HepG2 (cell line): ENCODE data around the gene EEF1A2. TPM values are rescaled to one million over a fixed set of nuclear protein-coding genes. Genes with fewer than 3 reads are reported as not detected.

Experiments
- ATAC-seq: fragments of 200-7000 bp; cut with Tn5 transposase; 3 replicates; pipeline ENCODE4 v1.9.1; 2020; ENCODE audit warnings: mild to moderate bottlenecking, moderate library complexity
- BruUV-seq: library from RNA; stranded (reverse); fragments of 400-500 nt; replicated peaks from 2 replicates; lab custom pipeline; 2021; lab: Mats Ljungman, UMichigan
- CTCF ChIA-PET: fragments of 300-600 bp; formaldehyde crosslinking; extraction: SDS; loops from one replicate; lab custom pipeline; 2021; ENCODE audit warnings: low total read pairs, inconsistent platforms, low intra/inter-chr PET ratio; lab: Yijun Ruan, JAX
- POLR2A ChIA-PET: fragments of 350-600 bp; sonication (Branson Sonifier 250); formaldehyde crosslinking; loops from one replicate; lab custom pipeline; 2020; ENCODE audit warnings: antibody characterized with exemption, inconsistent platforms; lab: Yijun Ruan, JAX
- DNase-seq: peaks from one replicate; pipeline ENCODE4 v3.0.0-alpha.2; 2015; ENCODE audit warnings: low spot score
- FAIRE-seq: peaks from 3 replicates; lab custom pipeline; 2011; peaks lifted over from hg19 to GRCh38; lab: Jason Lieb, UNC
- H2AFZ ChIP-seq: one replicate; pipeline ENCODE4 v1.6.1; 2011; ENCODE audit warnings: low read length, inconsistent platforms
- H3K27ac ChIP-seq: fragments of 300-600 bp; 3 replicates; pipeline ENCODE4 v1.8.0; 2011; ENCODE audit warnings: mixed run types, mild to moderate bottlenecking, mixed read lengths, low read length, inconsistent platforms; ENCODE audit not compliant: insufficient read depth; ENCODE audit errors: extremely low read length
- H3K27me3 ChIP-seq, 2 experiments: fragments of 200-600 bp in 1 of 2; 2 replicates in 1 of 2; 3 replicates in 1 of 2; pipeline versions ENCODE4 v1.6.0 to v1.8.0; 2011; ENCODE audit warnings: low read length in 2 of 2, mild to moderate bottlenecking in 2 of 2, moderate library complexity in 2 of 2, inconsistent platforms in 1 of 2; ENCODE audit not compliant: insufficient read depth in 2 of 2, control insufficient read depth in 1 of 2
- H3K36me3 ChIP-seq, 2 experiments: fragments of 200-600 bp in 1 of 2; replicated peaks in 1 of 2; 2 replicates in 1 of 2; 3 replicates in 1 of 2; pipeline versions ENCODE4 v1.5.1 to v1.8.0; 2011; ENCODE audit warnings: low read length in 2 of 2, inconsistent platforms in 1 of 2; ENCODE audit not compliant: insufficient read depth in 2 of 2, control insufficient read depth in 1 of 2
- H3K4me1 ChIP-seq: 2 replicates; pipeline ENCODE4 v1.5.1; 2012; ENCODE audit warnings: low read length, inconsistent platforms; ENCODE audit not compliant: insufficient read depth
- H3K4me2 ChIP-seq: 2 replicates; pipeline ENCODE4 v1.6.0; 2011; ENCODE audit warnings: low read depth, low read length, inconsistent platforms
- H3K4me3 ChIP-seq, 3 experiments: fragments of 200-600 bp in 1 of 3; sonication (generic), shearing (Covaris generic) in 1 of 3; replicated peaks in 1 of 3; 2 replicates each; pipeline ENCODE4 v1.5.1; 2011 to 2016; ENCODE audit warnings: low read length in 3 of 3, inconsistent platforms in 2 of 3, low read depth in 2 of 3, mild to moderate bottlenecking in 2 of 3, control low read depth in 1 of 3, mixed read lengths in 1 of 3; ENCODE audit not compliant: insufficient read depth in 1 of 3
- H3K79me2 ChIP-seq: one replicate; pipeline ENCODE4 v1.6.1; 2011; ENCODE audit warnings: low read length, inconsistent platforms; ENCODE audit not compliant: insufficient read depth
- H3K9ac ChIP-seq: 2 replicates; pipeline ENCODE4 v1.6.0; 2011; ENCODE audit warnings: mild to moderate bottlenecking, low read depth, low read length, inconsistent platforms; ENCODE audit not compliant: insufficient read depth
- H3K9me3 ChIP-seq: 2 replicates; pipeline ENCODE4 v1.5.1; 2012; ENCODE audit warnings: mild to moderate bottlenecking, low read length
- H4K20me1 ChIP-seq: 2 replicates; pipeline ENCODE4 v1.6.0; 2011; ENCODE audit warnings: inconsistent platforms, mild to moderate bottlenecking, low read length, moderate library complexity; ENCODE audit not compliant: insufficient read depth
- ADNP ChIP-seq: sonication (generic); formaldehyde crosslinking; IDR thresholded peaks from 2 replicates; pipeline ENCODE4 v1.4.0; 2020; ENCODE audit warnings: missing genetic modification reagents
- AGO1 ChIP-seq: fragments of 200-400 bp; formaldehyde crosslinking; IDR thresholded peaks from 2 replicates; pipeline ENCODE4 v1.6.1; 2017; ENCODE audit warnings: mild to moderate bottlenecking, low read depth, low read length, moderate library complexity; ENCODE audit not compliant: poor library complexity, severe bottlenecking
- ARID2 ChIP-seq: sonication (generic); formaldehyde crosslinking; IDR thresholded peaks from 2 replicates; pipeline ENCODE4 v1.8.1; 2022; ENCODE audit warnings: mild to moderate bottlenecking, missing genetic modification reagents, borderline replicate concordance
- EZH2 ChIP-seq: conservative IDR thresholded peaks from 2 replicates; pipeline ENCODE4 v1.6.1; 2012; ENCODE audit warnings: mild to moderate bottlenecking, low read depth, low read length, moderate library complexity
- NRL ChIP-seq: sonication (generic); formaldehyde crosslinking; IDR thresholded peaks from 2 replicates; pipeline ENCODE4 v1.5.0; 2020; ENCODE audit warnings: missing genetic modification reagents, mild to moderate bottlenecking, moderate library complexity, borderline replicate concordance
- ZNF629 ChIP-seq: sonication (generic); formaldehyde crosslinking; conservative IDR thresholded peaks from 2 replicates; pipeline ENCODE4 v1.5.0; 2020; ENCODE audit warnings: missing genetic modification reagents
- WGBS: methylation state at CpG from one replicate; pipeline ENCODE4 v1.1.6; 2017; ENCODE audit warnings: low lambda C conversion rate; 5-methylcytosine and 5-hydroxymethylcytosine counted together
- in situ Hi-C: cut with HindIII; loops from 2 replicates; pipeline ENCODE4 v1.10.0; 2017; ENCODE audit warnings: low pct_unique_long_range_greater_than_20kb; ENCODE audit not compliant: extremely low pct_ligation_motif_present
- intact Hi-C: fragments of 100-400 bp; cut with micrococcal nuclease; formaldehyde crosslinking; loops from one replicate; pipeline ENCODE4 v1.10.0; 2022; ENCODE audit not compliant: unreplicated experiment
- polyA plus RNA-seq, 8 experiments: library from polyadenylated mRNA; depleted of rRNA in 3 of 8; stranded (reverse) in 7 of 8; unstranded in 1 of 8; fragments of >200 nt; fragmentation: Illumina TruSeq in 4 of 8; extraction: Trizol in 4 of 8; gene quantifications; 2 replicates each; pipeline versions ENCODE4 v1.2.1 to v1.2.3, GENCODE V29; 2011 to 2016; ENCODE audit warnings: low read depth in 4 of 8, missing spikeins in 1 of 8, mixed read lengths in 1 of 8; ENCODE audit not compliant: insufficient read depth in 1 of 8
- total RNA-seq, 5 experiments: library from RNA; depleted of rRNA; stranded (reverse); fragments of >200 nt; fragmentation: Illumina TruSeq; extraction: Trizol; gene quantifications; 2 replicates each; pipeline ENCODE4 v1.2.3, GENCODE V29; 2016; ENCODE audit warnings: low read depth in 1 of 5
- TF ChIP-seq, protein P1 (sequence below): sonication (generic); formaldehyde crosslinking; IDR thresholded peaks from 2 replicates; pipeline ENCODE4; 2020; ENCODE audit warnings: missing genetic modification reagents, mild to moderate bottlenecking, borderline replicate concordance

Gene EEF1A2
- total and polyA plus RNA-seq, 2 of the 13 experiments (the other 11 are each of a cell fraction or from before 2014, with no cell fraction given): 0.44 to 0.87 TPM

DNA sequence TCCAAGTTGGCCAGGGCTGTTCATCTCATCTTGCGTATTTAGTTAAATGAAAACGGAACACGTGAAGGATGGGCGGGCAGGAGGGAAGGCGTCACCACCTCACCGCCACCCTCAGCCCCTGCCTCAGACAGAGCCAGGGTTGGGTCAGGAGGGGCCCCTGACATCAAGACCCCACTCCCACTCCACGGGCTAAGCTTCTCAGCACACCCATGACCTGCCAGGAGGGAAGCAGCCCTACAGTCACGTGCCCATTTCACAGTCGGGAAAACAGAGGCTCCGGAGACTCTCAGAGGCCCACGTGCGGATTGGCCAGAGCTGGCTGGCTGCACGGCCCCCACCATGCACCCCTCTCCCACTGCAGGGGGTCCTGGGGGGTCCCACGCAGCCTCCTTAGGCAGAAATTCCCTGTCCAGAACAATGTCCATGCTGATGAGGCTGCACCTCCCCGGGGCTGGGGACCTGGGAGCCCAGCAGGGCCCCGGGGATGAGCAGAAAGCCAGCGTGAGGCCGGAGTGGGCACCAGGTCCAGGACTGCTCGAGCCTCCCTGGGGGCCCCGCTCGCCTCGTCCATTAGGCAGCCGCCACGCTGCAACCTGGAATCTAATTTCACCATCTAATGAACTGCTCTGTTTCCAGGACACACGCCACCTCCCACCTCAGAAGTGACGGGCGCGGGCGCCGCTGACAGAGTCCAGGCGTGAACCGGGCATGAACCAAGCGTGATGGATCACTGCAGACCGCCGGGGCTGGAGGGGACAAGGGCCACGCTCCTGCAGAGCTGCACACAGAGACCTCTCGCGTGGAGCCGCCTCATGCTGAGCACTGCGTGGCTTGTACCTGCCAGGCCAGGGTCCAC, 42.2 kb downstream of the EEF1A2 start:
- peaks cover 4% of the 10 kb centered on the region; the same call in 1 of the 2 replicates for H4K20me1 ChIP-seq
- H3K27me3 ChIP-seq: peaks cover 59 to 89% of the 10 kb centered on the region in 2 experiments
- TF ChIP-seq ARID2 (CRISPR knock-in tag) (no peak), NRL (CRISPR knock-in tag) (0 out of 2 replicates have a peak, but pooled peaks have one; percentile 24), AGO1 (peak; percentile 15), ZNF629 (CRISPR knock-in tag) (peak; percentile 91), EZH2 (0 out of 2 replicates have a peak, but pooled peaks have one; percentile 7), ADNP (no peak)
- TF ChIP-seq, protein P1, sequence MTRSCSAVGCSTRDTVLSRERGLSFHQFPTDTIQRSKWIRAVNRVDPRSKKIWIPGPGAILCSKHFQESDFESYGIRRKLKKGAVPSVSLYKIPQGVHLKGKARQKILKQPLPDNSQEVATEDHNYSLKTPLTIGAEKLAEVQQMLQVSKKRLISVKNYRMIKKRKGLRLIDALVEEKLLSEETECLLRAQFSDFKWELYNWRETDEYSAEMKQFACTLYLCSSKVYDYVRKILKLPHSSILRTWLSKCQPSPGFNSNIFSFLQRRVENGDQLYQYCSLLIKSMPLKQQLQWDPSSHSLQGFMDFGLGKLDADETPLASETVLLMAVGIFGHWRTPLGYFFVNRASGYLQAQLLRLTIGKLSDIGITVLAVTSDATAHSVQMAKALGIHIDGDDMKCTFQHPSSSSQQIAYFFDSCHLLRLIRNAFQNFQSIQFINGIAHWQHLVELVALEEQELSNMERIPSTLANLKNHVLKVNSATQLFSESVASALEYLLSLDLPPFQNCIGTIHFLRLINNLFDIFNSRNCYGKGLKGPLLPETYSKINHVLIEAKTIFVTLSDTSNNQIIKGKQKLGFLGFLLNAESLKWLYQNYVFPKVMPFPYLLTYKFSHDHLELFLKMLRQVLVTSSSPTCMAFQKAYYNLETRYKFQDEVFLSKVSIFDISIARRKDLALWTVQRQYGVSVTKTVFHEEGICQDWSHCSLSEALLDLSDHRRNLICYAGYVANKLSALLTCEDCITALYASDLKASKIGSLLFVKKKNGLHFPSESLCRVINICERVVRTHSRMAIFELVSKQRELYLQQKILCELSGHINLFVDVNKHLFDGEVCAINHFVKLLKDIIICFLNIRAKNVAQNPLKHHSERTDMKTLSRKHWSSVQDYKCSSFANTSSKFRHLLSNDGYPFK (CRISPR knock-in tag): 0 out of 2 replicates have a peak, but pooled peaks have one; percentile 6
- POLR2A ChIA-PET: no interaction called here
- ATAC-seq: no peak
- no peaks in the 10 kb centered on the region for H3K4me1 ChIP-seq
- no peak overlapping the region for H3K4me3 ChIP-seq
- CTCF ChIA-PET: no interaction called here
- FAIRE-seq: no peak
- 11% methylated on average over 31 of the region's 40 CpGs for WGBS
- H3K4me2 ChIP-seq: no peak overlapping the region
- no peaks in the 10 kb centered on the region for H3K9me3 ChIP-seq
- intact Hi-C loops: no loop called here
- H2AFZ ChIP-seq: no peak overlapping the region
- H3K9ac ChIP-seq: no peak overlapping the region
- H3K79me2 ChIP-seq: no peaks in the 10 kb centered on the region
- DNase-seq: no peak
- no TSS peak for BruUV-seq
- no peak overlapping the region for H3K27ac ChIP-seq
- in situ Hi-C loops: no loop called here
- H3K36me3 ChIP-seq: no peaks in the 10 kb centered on the region
